Measurements from ENCODE around the gene MMS19.

- TF ChIP-seq, protein P1, sequence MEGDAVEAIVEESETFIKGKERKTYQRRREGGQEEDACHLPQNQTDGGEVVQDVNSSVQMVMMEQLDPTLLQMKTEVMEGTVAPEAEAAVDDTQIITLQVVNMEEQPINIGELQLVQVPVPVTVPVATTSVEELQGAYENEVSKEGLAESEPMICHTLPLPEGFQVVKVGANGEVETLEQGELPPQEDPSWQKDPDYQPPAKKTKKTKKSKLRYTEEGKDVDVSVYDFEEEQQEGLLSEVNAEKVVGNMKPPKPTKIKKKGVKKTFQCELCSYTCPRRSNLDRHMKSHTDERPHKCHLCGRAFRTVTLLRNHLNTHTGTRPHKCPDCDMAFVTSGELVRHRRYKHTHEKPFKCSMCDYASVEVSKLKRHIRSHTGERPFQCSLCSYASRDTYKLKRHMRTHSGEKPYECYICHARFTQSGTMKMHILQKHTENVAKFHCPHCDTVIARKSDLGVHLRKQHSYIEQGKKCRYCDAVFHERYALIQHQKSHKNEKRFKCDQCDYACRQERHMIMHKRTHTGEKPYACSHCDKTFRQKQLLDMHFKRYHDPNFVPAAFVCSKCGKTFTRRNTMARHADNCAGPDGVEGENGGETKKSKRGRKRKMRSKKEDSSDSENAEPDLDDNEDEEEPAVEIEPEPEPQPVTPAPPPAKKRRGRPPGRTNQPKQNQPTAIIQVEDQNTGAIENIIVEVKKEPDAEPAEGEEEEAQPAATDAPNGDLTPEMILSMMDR (IDR thresholded peaks at IDR 0.05) = no peak
- no peak for TF ChIP-seq POLR2A (IDR thresholded peaks at IDR 0.05)
Measured at GRCh38 chr10:97427571-97428179, 70.5 kb downstream of the MMS19 start.

All from thyroid gland (tissue), 4 donors.